ENCODE data around the gene TAF1B. TPM values are rescaled to one million over a fixed set of nuclear protein-coding genes. Genes with fewer than 3 reads are reported as not detected.

The TAF1B gene
- total RNA-seq, 4 donors from 2014 or later, result 11.7 to 49.4 (median 18.9) TPM

- TF ChIP-seq CTCF (IDR thresholded peaks at IDR 0.05; ENCODE audit: low read depth), result no peak
Measured at GRCh38 chr2:9879455-9880194, 36.4 kb downstream of the TAF1B start.

- no peak for TF ChIP-seq CTCF (IDR thresholded peaks at IDR 0.05; ENCODE audit: low read depth)
Measured at GRCh38 chr2:9883897-9884296, 40.6 kb downstream of the TAF1B start.

- no peak for TF ChIP-seq CTCF (IDR thresholded peaks at IDR 0.05; ENCODE audit: low read depth)
Measured at GRCh38 chr2:9884436-9884835, 41.2 kb downstream of the TAF1B start.

- no peak for TF ChIP-seq CTCF (IDR thresholded peaks at IDR 0.05; ENCODE audit: low read depth)
Measured at GRCh38 chr2:9885036-9885684, 41.9 kb downstream of the TAF1B start.

GRCh38 chr2:9887513-9887912, 44.2 kb downstream of the TAF1B start:
- no peak for TF ChIP-seq CTCF (IDR thresholded peaks at IDR 0.05; ENCODE audit: low read depth)

GRCh38 chr2:9889812-9890261, 46.6 kb downstream of the TAF1B start:
- no peak for TF ChIP-seq CTCF (IDR thresholded peaks at IDR 0.05; ENCODE audit: low read depth)

GRCh38 chr2:9892236-9892635, 49.0 kb downstream of the TAF1B start:
- TF ChIP-seq CTCF (IDR thresholded peaks at IDR 0.05; ENCODE audit: low read depth), result no peak
